NCI-H510A (cell line): ENCODE measurements around the gene REXO1.
"Not testable (repeated sequence)": the region's sequence is repeated elsewhere in the genome, so short reads cannot be mapped to it uniquely, and the experiment has no call there.

ENCODE experiments used
- DNase-seq: peaks from one replicate; lab custom pipeline; 2025; lab: John Stamatoyannopoulos, UW

Gene REXO1

DNA sequence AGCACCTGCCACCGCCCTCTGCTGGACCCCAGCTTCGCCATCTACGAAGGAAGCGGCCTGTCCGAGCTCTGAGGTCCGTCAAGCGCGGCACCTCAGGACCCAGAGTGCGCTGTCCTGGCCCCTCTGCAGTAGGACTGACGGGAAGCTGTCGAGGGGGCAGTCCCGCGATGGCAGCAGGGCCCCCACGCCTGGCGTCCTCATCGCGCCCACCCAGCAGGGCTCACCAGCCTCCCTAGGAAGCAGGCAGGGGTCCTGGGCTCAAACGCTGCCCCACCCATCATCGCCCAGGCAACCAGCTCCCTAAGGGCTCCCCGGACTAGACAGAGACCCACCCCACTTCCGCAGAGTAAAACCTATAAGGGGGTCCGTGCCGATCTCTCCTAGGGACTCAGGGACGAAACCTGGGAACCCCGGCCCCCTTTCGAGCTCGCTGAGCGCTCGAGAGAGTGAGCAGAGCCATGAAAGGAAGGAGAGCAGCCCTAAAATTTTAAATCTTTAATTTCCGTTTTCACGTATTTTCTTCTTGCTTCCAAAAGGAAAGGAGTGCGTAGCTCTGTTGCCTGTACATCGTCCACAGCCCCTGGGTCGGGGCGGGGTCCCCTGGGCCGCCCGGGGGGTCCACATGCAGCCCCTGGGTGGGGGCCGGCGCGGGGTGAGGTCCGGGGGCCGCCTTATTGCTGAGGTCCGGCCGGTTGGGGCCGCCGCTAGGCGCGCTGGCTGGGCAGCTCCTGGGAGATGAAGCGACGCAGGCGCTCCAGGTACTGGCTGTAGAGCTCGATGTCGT, 28.4 kb upstream of the REXO1 start:
- DNase-seq: not testable (repeated sequence)

DNA sequence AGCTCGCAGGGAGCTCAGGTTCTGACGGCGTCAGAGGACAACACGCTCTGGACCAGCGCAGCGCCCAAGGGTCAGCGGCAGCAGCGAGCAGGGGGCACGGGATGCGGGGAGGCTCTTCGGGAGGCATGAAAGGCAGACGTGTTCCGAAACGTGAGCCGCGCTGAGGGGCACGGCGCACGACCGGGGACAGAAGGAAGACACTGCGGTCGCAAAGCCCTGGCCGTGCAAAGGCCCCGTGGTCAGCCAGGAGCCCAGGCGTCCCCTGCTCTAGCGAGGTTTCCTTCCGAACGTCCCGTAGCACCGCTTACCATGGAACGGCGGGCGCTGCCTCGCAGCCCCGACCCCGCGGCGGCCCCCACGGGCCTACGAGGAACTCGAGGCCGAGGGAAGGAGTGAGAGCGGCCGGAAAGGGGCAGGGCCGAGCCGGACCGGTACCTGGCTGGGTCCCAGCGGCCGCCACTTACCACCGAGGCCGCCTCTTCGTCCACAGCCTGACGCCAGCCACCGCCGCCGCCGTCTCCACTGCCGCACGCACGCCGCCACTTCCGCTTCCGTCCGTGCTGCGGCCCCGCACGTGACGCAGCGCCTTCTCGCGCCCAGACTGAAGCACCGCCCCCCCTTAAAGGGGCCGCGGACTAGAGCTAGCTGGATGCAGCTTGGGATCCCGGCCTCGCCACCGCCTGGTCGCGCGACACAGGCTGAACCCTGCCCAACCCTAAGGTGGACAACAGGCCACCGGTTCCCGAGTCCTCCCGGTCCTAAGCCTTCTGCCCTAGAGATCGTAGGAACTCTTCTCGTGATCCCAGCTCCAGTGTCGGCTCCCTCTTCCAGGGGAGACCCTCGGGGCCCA, 27.6 kb upstream of the REXO1 start:
- DNase-seq: peak; percentile 69

DNA sequence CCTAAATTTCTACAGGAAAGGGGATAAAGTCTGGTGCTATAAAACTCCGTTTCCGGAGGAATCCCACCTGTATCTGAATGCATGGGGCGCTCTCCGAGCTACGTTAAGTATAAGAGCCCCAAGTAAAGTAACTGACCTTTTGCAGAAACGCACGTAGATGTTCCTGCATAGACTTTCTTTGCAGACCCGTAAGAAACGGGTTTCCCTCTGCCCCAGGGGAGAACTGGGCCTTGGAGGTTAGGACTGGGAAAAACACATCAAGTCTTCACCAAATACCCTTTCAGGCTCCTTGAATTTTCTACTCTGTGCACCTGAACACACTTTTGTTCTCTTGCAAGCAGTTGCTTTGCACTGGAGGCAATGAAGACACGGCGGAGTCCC, 27.0 kb upstream of the REXO1 start:
- not testable (repeated sequence) for DNase-seq

DNA sequence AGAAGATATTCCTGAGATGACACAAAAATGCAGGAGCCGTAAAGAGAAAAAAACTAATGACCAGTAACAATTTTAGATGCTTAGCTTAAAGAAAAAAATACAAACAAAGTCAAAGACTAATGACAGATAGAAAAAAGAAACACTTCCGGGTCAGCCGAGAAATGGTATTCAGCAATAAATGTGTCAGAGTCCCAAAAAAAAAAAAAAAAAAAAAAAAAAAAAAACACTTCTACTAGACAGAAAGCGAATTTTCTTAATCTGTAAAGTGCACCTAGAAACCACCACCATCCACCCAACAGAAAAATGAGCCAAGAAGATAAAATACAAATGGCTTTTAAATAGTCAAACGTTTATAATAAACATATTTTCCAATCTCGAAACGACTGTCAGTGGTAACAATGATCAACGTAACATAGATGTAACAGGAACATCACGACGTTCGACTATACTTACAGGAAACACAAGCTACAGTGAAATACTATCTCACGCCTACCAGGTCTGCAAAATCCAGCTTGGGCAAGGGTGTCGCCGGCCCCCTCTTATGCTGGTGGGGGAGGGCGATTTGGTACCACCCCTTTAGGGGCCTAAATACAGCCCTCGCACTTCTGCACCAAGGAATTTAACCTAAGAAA, 26.4 kb upstream of the REXO1 start:
- DNase-seq: no peak

DNA sequence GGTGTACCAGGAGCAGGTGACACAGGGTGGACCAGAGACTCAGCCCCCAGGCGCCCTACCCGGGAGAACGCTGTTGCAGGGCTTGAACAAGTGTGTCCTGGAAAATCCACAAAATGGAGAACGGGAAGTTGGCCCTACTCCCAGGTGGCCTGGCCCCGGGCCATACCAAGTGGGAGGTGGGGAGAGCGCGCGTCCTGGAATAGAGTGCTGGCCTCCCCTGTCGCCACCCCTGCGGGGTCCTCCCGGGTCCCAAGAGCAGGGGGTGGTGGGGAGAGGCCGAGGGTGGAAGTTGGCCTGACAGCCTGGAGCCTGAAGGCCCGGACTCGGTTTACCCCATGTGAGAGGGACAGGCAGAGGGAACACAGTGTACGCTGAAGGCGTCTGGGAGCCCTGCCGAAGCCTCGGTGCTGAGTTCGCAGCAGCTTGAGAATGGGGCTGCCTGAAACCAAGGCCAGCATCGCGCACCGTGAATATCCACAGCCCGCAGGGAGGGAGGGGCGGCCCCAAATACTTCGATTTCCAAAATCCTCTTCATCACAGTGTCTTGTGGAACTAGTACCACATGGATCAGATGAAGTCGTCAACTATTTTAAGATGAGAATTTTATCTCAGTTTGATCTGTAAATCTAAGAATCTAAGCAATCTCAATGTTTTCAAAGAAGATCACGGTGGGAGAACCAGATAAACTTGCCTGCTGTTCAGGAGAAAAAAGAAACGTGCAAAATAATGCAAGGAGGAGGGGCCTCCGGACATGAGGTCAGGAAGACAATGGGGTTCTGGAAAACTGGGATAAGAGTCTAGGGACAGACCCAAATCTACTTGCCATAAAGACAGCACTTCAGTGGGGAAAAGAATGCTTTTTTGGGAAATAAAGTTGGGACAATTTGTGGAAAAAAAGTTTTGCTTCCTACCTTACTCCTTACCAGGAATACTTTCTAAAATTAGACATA, 25.5 kb upstream of the REXO1 start:
- DNase-seq: no peak

DNA sequence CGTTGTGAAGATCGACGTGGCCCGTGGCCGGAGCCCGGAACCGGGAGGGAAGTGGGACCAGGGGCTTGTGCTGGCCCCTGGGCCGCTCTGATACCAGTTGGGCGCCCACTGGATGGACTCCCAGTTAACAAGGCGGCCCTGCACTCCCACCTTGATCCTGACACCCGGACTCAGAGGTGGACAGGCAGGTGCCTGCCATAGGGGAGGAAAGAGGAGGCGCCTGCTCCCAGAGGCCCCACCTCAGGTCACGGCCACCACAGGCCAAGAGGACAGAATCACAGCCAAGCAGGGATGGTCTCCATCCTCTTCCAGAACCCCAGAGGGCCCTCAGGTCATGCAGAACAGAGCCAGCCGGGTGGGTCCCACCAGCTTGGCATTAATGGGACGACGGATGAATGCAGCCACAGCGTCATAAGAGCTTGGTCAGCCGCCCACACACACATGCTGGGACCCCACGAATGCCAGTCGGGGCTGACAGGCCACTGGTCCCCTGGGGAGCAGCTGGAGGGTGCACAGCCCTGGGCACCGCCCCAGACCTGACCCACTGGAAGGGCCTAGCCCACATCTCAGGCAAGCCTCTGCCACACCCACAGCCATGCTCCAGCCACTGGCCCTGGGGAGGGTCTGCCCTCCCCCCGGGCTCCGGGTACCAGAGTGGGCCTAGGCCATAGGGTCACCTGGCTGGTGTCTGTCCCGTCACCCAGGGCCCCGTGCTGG, 24.7 kb upstream of the REXO1 start:
- no peak for DNase-seq

DNA sequence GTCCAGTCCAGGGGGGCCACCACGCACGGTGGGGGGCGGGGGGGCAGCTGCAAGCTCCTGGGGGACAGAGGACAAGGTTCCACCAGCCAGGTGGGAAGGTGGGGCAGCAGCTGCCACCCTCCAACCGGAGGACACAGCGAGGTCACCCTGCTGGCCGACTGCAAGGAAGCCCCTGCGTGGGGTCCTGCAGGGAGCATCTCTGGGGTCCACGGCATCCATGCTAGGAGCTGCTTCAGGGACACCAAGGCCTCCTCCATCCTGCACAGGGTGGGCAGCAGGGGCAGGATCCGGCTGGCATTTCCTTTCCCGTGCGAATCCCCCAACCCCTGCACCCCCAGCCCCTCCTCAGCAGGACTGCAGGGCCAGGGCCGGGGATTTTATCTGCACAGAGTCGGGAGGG, 23.3 kb upstream of the REXO1 start:
- DNase-seq: no peak

DNA sequence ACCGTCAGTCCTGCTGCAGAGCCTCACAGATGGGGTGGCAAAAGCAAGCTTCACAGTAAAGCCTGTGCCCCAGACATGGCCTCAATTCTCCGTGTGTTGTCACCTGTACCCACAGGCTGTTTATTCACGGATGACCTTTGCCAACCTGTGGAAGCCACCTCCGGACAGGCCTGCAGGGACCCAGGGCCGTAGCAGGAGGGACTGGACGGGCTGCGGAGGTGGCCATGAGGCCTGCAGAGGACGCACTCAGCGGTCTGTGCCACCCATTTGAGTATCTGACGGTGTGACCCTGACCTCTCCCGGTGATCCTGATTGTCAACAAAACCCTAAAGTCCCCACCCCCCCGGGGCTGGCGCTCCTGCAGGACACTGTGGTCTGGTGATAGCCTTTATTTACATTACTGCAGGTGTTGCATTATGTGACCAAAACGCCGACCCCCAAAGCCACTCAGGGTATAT, 22.9 kb upstream of the REXO1 start:
- no peak for DNase-seq

DNA sequence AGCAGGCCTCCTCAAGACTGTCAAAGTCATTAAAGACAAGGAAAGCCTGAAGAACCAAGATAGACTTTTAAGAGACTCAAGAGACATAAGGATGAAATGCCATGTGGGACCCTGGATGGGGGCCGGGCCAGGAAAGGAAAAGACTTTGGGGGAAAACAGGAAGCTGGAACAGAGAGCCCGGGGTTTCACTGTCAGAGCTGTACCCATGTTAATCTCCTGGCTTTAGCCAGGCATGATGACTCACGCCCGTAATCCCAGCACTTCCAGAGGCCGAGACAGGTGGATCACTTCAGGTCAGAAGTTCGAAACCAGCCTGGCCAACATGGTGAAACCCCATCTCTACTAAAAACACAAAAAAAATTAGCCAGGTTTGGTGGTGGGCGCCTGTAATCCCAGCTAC, 20.7 kb upstream of the REXO1 start:
- DNase-seq: no peak

DNA sequence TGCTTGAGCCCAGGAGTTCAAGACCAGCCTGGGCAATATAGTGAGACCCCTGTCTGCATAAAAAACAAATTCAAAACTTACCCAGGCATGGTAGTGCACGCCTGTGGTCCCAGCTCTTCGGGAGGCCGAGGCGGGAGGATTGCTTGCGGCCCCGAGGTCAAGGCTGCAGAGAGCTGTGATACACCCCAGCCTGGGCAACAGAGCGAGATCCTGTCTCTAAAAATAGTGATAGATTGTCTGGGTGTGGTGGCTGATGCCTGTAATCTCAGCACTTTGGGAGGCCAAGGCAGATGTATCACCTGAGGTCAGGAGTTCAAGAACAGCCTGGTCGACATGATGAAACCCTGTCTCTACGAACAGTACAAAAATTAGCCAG, 19.1 kb upstream of the REXO1 start:
- DNase-seq: no peak

DNA sequence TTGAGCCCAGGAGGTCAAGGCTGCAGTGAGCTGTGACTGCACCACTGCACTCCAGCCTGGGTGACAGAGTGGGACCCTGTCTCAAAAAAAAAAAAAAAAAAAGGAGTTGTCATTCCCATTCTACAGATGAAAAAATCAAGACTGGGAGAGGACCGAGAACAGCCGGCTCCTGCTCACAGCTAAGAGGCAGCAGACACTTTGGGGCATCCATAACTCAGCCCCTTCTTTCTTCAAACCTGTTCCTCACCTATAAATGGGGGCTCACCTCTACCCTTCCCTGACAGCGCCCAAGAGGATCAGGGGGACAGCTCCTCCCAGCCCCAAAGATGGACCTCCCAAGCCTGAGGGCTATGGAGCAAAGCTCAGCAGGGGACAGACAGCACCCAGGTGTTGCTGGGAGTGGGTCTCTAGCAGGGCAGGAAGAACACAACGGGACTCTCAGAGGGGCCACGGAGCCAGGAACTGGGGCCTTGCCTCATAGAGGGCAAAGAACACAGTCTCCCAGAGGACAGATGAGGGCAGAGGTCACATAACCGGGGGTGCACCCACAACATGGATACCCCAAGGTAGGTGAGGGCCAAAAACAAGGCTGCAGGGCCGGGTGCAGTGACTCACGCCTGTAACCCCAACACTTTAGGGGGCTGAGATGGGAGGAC, 18.5 kb upstream of the REXO1 start:
- no peak for DNase-seq

DNA sequence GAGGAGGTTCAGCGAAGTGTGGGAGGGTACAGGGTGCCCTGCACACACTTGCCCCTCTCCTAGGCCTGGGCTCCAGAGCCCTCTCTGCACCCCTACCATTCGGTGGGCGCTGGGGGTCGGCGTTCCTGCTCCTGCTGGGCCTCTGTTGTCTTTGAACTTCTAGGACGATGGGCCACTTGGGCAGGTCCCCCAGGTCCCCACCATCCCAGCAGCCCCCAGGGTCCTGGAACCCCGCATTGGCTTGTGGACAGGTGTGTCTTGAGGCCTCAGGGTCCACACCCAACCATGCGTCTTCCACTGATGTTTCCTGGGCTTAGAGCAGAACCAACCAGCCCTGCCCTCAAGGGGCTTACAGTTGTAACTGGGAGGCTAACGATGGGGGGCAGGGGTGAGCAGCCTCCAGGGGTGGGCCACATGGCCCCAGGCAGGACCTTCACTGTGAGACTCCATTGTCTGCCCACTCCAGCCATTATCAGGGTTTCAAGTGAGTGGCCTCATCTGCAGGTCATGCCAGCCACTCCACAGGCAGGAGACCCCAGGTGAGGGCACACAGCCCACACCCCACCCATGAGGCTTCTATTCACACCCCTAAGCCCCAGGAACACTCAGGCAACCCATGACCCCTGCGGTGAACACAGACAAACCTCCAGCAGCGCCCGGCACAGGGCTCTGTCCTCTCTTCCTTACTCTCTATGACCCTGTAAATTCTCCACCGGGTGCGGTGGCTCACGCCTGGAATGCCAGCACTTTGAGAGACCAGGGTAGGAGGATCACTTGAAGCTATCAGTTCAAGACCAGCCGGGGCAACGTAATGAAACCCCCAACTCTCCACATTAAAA, 17.1 kb upstream of the REXO1 start:
- DNase-seq: no peak

DNA sequence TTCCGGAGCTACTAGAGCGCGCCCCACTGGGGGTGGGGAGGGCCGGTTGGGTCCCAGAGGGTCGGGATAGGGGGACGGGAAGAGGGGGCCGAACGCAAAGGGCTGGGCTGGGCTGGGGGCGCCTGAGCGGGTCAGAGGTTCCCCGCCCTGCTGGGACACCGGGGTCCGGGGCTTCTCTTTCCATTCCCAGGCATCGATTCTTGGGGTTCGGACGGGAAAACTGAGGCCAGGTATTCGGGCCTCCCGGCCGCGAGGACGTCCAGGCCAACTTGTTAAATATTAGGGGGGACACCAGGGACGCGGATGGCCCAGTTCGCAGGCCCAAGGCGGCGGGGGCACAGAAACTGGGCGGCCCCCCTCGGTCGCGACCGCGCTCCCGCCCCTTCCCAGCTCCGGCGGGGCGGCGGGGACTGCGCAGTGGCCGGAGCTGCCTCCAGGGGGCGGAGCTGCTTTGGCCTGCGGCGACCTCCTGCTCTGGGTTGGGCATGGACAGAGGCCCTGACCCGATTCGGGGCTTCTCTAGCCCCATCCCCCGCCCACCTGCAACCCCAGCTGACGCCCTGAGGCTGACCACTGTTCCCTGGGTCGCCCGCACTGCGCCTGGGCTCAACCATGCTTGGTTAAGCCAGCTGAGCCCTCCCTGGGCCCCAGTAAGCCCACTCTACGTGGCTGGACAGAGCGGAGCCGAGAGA, 16.3 kb upstream of the REXO1 start:
- no peak for DNase-seq

DNA sequence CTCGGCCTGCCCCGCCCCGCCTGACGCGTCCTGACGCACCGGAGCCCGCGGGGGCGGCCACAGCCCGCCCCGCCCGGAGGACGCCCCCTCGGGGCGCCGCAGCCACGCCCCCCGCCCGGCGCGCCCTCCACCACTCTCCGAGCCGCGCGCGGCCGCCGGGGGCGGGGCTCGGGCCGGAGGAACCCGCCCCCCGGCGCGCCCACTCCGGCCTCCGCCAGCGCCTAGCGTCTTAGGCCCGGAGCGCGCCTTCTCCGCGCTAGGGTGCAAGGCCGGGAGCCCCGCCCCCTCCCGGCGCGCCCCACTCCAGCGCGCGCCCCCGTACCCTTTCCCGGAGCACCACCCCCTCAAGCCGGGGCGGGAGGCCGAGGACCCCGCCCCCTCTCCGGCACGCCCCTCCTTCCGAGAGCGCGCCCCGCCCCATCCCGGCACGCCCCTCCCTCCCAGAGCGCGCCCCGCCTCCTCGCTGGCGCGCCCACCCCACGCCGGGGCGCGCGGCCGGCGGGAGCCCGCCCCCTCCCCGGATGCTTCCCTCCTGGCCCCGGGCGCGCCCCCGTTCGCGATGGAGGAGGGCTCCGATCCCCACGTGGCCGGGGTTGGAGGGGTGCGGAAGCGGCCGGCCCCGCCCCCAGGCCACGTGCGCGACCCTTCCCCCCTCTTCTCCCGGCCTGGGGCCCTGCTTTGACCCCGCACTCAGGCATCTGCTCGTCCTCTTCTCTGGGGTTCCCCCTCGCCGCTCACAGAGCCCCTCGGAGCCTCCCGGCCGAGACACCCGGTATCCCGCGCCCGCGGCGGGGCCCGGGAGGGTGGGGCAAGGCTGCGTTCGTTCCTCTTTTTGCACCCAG, 15.6 kb upstream of the REXO1 start:
- DNase-seq: peak; percentile 81

DNA sequence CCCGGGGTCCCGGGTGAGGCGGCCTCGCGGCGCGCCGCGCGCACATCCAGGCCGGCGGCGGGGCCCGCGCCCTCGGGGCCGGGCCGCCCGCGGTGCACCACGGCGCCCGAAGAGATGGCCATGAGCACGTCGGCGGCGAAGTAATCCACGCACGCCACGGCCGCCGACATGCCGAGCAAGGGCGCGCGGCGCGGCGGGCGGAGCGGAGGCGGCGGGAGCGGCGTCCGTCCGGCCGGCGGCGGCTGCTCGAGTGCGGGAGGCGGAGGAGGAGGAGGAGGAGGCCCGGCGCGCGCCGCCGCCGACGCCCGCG, 15.0 kb upstream of the REXO1 start, which contains the start of gene KLF16:
TSS of gene KLF16 (minus strand) at position 252 of the 310 bp plus-strand sequence. CDS start at position 170, 82 bp downstream.
- no peak for DNase-seq

DNA sequence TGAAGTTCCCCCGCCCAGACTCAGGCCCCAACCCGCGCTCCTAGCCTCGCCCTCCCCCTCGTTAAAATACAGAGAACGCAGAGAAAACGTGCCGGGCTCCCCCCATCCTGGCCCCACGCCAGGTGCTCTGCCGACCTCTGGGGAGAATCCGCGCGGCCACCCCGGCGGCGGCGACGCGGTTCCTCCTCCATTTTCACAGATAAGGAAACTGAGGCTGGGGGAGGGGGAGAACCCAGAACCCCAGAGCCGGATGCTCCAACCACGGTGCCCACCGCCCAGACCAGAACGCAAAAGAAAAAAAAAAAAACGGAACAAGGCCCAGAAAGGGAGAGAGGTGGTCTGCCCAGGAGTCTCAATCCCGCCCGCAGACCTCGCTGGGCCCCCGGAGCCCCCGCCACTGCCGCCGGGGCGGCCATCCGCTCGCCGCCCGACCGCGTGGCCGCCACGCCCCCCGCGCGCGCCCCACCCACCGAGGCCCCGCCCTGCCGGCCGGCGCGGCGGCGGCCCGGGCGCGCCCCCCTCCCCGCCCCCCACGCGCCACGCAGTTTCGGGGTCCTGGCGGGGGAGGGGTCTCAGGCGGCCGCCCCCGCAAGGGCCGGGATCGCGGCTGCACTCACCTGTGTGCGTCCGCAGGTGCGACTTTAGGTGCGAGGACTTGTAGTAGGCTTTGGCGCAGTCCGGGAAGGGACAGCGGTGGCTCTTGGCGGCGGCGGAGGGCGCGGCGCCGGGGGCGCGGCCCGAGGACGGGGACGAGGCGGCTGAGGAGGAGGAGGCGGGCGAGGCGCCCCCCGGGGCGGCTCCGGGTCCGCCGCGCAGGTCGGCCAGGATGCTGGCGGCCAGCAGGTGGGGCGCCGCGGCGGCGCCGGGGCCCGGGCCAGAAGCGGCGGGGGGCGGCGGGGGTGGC, 14.4 kb upstream of the REXO1 start:
- DNase-seq: no peak

DNA sequence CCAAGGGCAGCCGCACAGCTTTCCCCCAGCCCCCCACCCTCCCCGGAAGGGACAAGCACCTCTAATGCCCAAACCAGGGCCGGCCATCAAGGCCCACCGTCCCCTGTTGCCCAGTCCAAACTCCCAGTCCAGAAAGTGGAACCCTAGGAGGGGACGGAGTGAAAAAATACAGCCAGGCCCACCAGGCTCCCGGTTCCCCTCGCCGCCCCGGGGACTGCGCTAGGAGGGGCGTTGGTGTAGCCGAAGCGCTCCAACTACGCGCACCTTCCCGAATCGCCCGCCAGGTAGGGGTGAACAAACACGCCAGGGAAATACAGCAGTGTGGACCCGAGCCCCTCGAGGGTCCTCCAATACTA, 13.8 kb upstream of the REXO1 start:
- no peak for DNase-seq
